GM23248 (cell line): ENCODE data around the gene ZBED4. TPM values are rescaled to one million over a fixed set of nuclear protein-coding genes. Genes with fewer than 3 reads are reported as not detected.

Source experiments
- DNase-seq: peaks from one replicate; pipeline ENCODE4 v3.0.0-alpha.2; 2015
- H2AFZ ChIP-seq: fragments of 200-600 bp; sonication (generic); 2 replicates; pipeline ENCODE4 v1.6.1; 2016; ENCODE audit warnings: antibody characterized with exemption
- H3F3A ChIP-seq: fragments of 200-600 bp; sonication (generic); 2 replicates; pipeline ENCODE4 v1.6.1; 2016; ENCODE audit warnings: mild to moderate bottlenecking, antibody characterized with exemption, mixed run types; ENCODE audit not compliant: insufficient read depth
- H3K27ac ChIP-seq: fragments of 200-600 bp; sonication (generic); 2 replicates; pipeline ENCODE4 v1.5.1; 2016; ENCODE audit warnings: mild to moderate bottlenecking
- H3K27me3 ChIP-seq: fragments of 200-600 bp; sonication (generic); replicated peaks from 2 replicates; pipeline ENCODE4 v1.6.1; 2016; ENCODE audit warnings: mild to moderate bottlenecking; ENCODE audit not compliant: insufficient read depth
- H3K36me3 ChIP-seq: fragments of 200-600 bp; sonication (generic); 2 replicates; pipeline ENCODE4 v1.6.1; 2016; ENCODE audit warnings: low read depth, mild to moderate bottlenecking
- H3K4me1 ChIP-seq: fragments of 200-600 bp; sonication (generic); 2 replicates; pipeline ENCODE4 v1.6.1; 2016; ENCODE audit warnings: mild to moderate bottlenecking; ENCODE audit not compliant: insufficient read depth
- H3K4me2 ChIP-seq: fragments of 200-600 bp; sonication (generic); one replicate; pipeline ENCODE4 v1.6.1; 2016; ENCODE audit warnings: mild to moderate bottlenecking; ENCODE audit not compliant: unreplicated experiment
- H3K4me3 ChIP-seq: fragments of 200-600 bp; sonication (generic); 2 replicates; pipeline ENCODE4 v1.5.1; 2016; ENCODE audit warnings: mild to moderate bottlenecking
- H3K79me2 ChIP-seq: fragments of 200-600 bp; sonication (generic); 2 replicates; pipeline ENCODE4 v1.6.1; 2016; ENCODE audit warnings: mild to moderate bottlenecking; ENCODE audit not compliant: insufficient read depth
- H3K9ac ChIP-seq: fragments of 200-600 bp; sonication (generic); 2 replicates; pipeline ENCODE4 v1.6.1; 2016; ENCODE audit warnings: mild to moderate bottlenecking
- H3K9me2 ChIP-seq: fragments of 200-600 bp; sonication (generic); 2 replicates; pipeline ENCODE4 v1.6.1; 2016; ENCODE audit warnings: mixed run types, mild to moderate bottlenecking, moderate library complexity; ENCODE audit not compliant: insufficient read depth
- H3K9me3 ChIP-seq: fragments of 200-600 bp; sonication (generic); one replicate; pipeline ENCODE4 v1.6.1; 2017; ENCODE audit warnings: low read depth
- H4K20me1 ChIP-seq: fragments of 200-600 bp; sonication (generic); 2 replicates; pipeline ENCODE4 v1.6.0; 2016; ENCODE audit not compliant: insufficient read depth
- EZH2 ChIP-seq: fragments of 200-600 bp; sonication (generic); IDR thresholded peaks from 2 replicates; pipeline ENCODE4 v1.6.1; 2018; ENCODE audit warnings: antibody characterized with exemption, mild to moderate bottlenecking; ENCODE audit not compliant: insufficient read depth, poor library complexity, severe bottlenecking
- EZH2phosphoT487 ChIP-seq: fragments of 200-600 bp; sonication (generic); IDR thresholded peaks from 2 replicates; pipeline ENCODE4 v1.6.1; 2018; ENCODE audit warnings: antibody characterized with exemption, moderate library complexity, mild to moderate bottlenecking, low read depth; ENCODE audit not compliant: insufficient read depth
- WGBS, 2 experiments: methylation state at CpG; one replicate each; pipeline ENCODE4 v1.1.6; 2015 to 2017; ENCODE audit warnings: low lambda C conversion rate in 2 of 2, low coverage in 1 of 2; ENCODE audit errors: missing lambda C conversion rate in 2 of 2; 5-methylcytosine and 5-hydroxymethylcytosine counted together
- in situ Hi-C: fragments of 300-500 bp; cut with MboI; formaldehyde crosslinking; loops from 2 replicates; pipeline ENCODE4 v1.15.0; 2020
- polyA plus RNA-seq: library from polyadenylated mRNA; unstranded; fragments of >200 nt; fragmentation: Nextera tagmentation; extraction: Ambion mirVana; gene quantifications from 2 replicates; pipeline ENCODE4 v1.2.1, GENCODE V29; 2016
- total RNA-seq: library from RNA; depleted of rRNA; stranded (reverse); fragments of >200 nt; shearing (Covaris generic); gene quantifications from 2 replicates; pipeline ENCODE4 v1.2.3, GENCODE V29; 2014

ZBED4 gene
- total and polyA plus RNA-seq, 2 experiments from 2014 or later = 5.0 to 7.7 TPM

GRCh38 chr22:49858827-49859226 lies 5.2 kb downstream of the ZBED4 start:
- H3F3A ChIP-seq = peaks cover 10% of the 10 kb centered on the region
- WGBS, 2 experiments = 84 to 85% methylated on average over 14 of the region's 14 CpGs
- H2AFZ ChIP-seq = no peak overlapping the region
- H3K4me3 ChIP-seq = no peak overlapping the region
- H3K4me2 ChIP-seq = no peak overlapping the region
- peaks cover 2% of the 10 kb centered on the region; the same call in 1 of the 2 replicates for H4K20me1 ChIP-seq
- in situ Hi-C loops = no loop called here
- H3K27ac ChIP-seq = no peak overlapping the region
- no peak for DNase-seq
- H3K9ac ChIP-seq = no peak overlapping the region
- H3K9me3 ChIP-seq = no peaks in the 10 kb centered on the region
- peaks cover 18% of the 10 kb centered on the region for H3K4me1 ChIP-seq
- TF ChIP-seq EZH2phosphoT487 (no peak), EZH2 (no peak)
- no peaks in the 10 kb centered on the region for H3K9me2 ChIP-seq
- peaks cover 97% of the 10 kb centered on the region for H3K79me2 ChIP-seq
- H3K36me3 ChIP-seq = no peaks in the 10 kb centered on the region
- H3K27me3 ChIP-seq = no peaks in the 10 kb centered on the region

GRCh38 chr22:49861642-49862495 lies 8.2 kb downstream of the ZBED4 start:
- in situ Hi-C loops = no loop called here
- Histone ChIP-seq H3F3A (no peaks in the 10 kb centered on the region), H3K79me2 (peaks cover 100% of the 10 kb centered on the region), H3K27me3 (no peaks in the 10 kb centered on the region), H2AFZ (no peak overlapping the region), H4K20me1 (peaks cover 4% of the 10 kb centered on the region; the same call in 1 of the 2 replicates), H3K9me3 (peaks cover 4% of the 10 kb centered on the region), H3K27ac (no peak overlapping the region), H3K4me3 (no peak overlapping the region), H3K4me1 (no peaks in the 10 kb centered on the region), H3K9ac (no peak overlapping the region), H3K36me3 (peaks cover 4% of the 10 kb centered on the region; the same call in 1 of the 2 replicates), H3K9me2 (no peaks in the 10 kb centered on the region), H3K4me2 (no peak overlapping the region)
- 96% methylated on average over 29 of the region's 29 CpGs for WGBS, 2 experiments
- TF ChIP-seq EZH2 (no peak), EZH2phosphoT487 (no peak)
- DNase-seq = no peak

GRCh38 chr22:49862496-49862776 lies 8.8 kb downstream of the ZBED4 start:
- Histone ChIP-seq H3F3A (no peaks in the 10 kb centered on the region), H3K4me1 (no peaks in the 10 kb centered on the region), H2AFZ (no peak overlapping the region), H3K4me2 (no peak overlapping the region), H3K9me3 (peaks cover 4% of the 10 kb centered on the region), H3K27me3 (no peaks in the 10 kb centered on the region), H3K9me2 (no peaks in the 10 kb centered on the region), H3K4me3 (no peak overlapping the region), H3K9ac (no peak overlapping the region), H3K27ac (no peak overlapping the region), H4K20me1 (0 out of 2 replicates have a peak, but pooled peaks cover 4% of the 10 kb centered on the region), H3K36me3 (peaks cover 5% of the 10 kb centered on the region; the same call in 1 of the 2 replicates), H3K79me2 (peaks cover 100% of the 10 kb centered on the region)
- no peak for DNase-seq
- WGBS, 2 experiments = 96 to 100% methylated on average over 4 to 5 of the region's 5 CpGs
- in situ Hi-C loops = no loop called here
- TF ChIP-seq EZH2phosphoT487 = no peak
- TF ChIP-seq EZH2 = no peak

- peaks cover 100% of the 10 kb centered on the region for H3K79me2 ChIP-seq
- H3K9me2 ChIP-seq = no peaks in the 10 kb centered on the region
- H3K27ac ChIP-seq = no peak overlapping the region
- no peaks in the 10 kb centered on the region for H3F3A ChIP-seq
- H3K4me3 ChIP-seq = no peak overlapping the region
- H3K27me3 ChIP-seq = no peaks in the 10 kb centered on the region
- no peak for DNase-seq
- peaks cover 4% of the 10 kb centered on the region for H3K9me3 ChIP-seq
- H3K4me2 ChIP-seq = no peak overlapping the region
- in situ Hi-C loops = no loop called here
- TF ChIP-seq EZH2 = no peak
- no peak for TF ChIP-seq EZH2phosphoT487
- H3K36me3 ChIP-seq = peaks cover 12% of the 10 kb centered on the region; the same call in 1 of the 2 replicates
- H3K4me1 ChIP-seq = no peaks in the 10 kb centered on the region
- 0 out of 2 replicates have a peak, but pooled peaks cover 4% of the 10 kb centered on the region for H4K20me1 ChIP-seq
- H2AFZ ChIP-seq = no peak overlapping the region
- no peak overlapping the region for H3K9ac ChIP-seq
- 83 to 84% methylated on average over 7 of the region's 7 CpGs for WGBS, 2 experiments
Observed at GRCh38 chr22:49863931-49864330, 10.3 kb downstream of the ZBED4 start.
